ELR (cell line): ENCODE data around the gene ADCYAP1R1.
A peak's percentile ranks its signal among the peaks of the same experiment; 100 is the strongest.

Experiments used
- DNase-seq: peaks from one replicate; pipeline ENCODE4 v3.0.0-alpha.2; 2015; ENCODE audit warnings: low read depth

Gene ADCYAP1R1

DNA sequence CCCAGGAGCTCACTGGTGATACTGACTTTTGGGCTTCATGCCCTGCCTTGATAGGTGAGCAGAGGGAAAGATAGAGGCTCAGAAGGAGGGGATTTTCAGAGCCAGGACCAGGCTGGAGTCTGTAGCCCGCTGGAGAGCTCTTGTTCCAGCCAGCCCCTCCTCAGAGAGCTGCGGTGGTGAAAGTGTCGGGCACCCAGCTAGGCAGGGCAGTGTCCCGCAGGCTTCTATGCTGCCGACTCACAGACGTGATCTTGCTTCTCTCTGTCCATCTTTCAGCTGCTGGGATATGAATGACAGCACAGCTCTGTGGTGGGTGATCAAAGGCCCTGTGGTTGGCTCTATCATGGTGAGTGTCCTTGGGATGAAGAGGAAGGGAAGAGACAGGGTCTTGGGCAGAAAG is 35.2 kb downstream of the ADCYAP1R1 start:
- DNase-seq = no peak

DNA sequence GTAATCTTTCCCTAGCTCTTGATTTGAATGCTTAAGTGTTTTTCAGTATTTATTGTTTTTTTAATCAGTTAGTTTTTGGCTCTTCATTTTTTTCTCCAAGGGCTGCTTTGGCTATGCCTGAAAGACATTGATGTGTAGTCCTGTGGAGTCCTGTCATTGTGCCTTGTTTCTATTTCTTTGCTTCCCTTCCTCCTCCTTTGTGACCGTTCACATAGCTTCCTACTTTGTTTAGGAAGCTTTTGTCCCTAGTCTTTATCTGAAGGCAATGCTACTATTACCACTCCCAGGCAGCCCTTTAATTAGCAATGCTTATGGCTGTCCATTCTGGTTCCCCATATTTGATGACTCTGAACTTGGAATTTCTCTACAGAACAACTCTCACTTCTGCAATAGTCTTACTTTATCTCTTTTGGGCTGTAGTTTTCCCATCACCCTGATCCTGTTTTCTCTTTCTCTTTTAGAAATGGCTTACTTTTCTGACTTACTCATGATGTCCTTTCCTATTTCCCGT is 39.9 kb downstream of the ADCYAP1R1 start:
- no peak for DNase-seq

DNA sequence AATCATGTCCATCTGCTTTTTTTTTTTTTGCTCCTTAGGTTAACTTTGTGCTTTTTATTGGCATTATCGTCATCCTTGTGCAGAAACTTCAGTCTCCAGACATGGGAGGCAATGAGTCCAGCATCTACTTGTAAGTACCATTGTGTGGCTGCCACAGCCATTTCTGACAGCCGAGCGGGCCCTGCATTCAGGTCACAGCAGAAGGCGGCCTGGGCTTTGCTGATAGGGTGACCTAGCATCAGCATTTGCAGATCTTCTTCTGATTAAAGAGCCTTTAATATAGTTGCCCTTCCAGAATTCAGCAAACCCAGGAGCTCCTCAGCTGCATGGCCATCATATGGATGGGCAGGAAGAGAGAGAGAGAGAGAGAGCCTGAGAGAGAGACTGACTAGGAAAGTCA is 40.5 kb downstream of the ADCYAP1R1 start:
- DNase-seq = no peak

DNA sequence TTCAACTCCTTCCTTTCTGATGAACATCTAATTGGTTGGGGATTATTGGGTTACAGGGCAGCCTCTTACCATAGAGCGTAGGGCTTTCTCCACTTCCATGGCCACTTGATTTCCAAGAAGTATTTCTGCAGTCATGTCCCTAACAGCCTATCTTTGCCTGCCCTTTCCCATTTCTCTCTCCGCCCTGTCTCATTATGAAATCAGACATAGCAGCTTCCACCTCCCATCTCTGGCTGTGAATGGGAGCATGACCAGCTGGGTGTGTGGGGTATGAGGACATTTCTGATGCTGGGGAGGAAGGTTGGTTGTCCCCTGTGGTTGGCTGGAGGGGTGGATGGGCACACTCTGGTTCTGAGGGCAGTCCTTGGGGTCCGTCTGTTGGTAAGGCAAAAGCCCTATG is 41.2 kb downstream of the ADCYAP1R1 start:
- no peak for DNase-seq

DNA sequence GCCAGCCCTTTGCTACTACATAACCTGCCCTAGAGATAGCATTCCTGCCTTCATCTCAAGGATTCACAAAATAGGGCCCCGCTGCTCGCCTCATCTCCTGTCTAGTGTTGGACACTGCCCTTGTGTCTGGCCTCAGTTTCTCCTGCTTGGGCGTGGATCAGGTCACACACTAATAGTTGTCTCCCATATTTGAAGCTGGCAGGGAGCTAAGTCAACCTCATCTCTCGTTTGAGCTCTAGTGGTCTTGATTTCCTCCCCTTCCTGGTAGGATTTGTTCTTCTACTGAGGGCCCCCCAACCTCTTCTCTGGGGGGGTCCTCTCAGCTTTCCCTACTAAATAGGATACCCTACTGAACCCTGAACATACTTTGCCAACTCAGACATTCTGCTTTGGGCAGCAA is 42.2 kb downstream of the ADCYAP1R1 start:
- DNase-seq = no peak

DNA sequence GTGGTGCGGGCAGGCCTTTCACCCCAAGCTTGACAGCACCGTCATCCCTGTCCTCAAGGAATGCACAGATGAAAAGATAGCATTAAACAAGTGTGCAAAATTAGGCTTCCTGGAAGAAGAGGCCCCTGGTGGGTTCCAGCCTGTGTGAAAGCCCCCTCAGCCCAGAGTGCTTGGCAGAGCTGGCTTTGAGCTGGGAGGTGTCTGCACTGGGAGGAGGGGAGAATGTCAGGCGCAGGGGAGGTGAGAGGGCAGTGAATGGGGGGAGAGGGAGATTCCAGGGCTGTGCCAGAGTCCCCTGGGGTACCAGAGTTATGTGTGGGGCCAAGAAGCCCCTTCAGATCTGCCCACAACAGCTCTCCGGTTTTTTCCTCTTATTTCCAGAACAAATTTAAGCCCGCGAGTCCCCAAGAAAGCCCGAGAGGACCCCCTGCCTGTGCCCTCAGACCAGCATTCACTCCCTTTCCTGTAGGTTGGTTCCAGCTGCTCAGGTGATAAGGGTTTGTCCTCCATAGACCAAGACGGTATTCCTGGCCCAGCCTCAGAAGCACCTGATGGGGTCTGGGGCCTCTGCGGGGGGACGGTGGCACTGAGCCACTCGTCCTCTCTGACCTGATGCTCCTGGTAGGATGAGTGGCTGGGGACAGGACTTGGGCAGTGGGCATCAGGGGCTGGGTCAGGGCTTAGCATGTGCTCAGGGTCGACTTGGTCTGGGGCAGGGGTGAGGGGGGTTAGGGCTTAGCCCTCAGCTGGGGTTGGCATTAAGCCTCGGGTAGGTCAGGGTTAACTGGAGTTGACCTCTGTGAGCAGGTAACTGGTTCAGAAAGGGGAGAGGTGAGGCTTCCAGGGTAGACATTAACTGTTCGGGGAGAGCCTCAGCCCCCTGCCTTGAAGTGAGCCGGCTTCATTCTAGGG is 43.4 kb downstream of the ADCYAP1R1 start:
- DNase-seq = no peak

DNA sequence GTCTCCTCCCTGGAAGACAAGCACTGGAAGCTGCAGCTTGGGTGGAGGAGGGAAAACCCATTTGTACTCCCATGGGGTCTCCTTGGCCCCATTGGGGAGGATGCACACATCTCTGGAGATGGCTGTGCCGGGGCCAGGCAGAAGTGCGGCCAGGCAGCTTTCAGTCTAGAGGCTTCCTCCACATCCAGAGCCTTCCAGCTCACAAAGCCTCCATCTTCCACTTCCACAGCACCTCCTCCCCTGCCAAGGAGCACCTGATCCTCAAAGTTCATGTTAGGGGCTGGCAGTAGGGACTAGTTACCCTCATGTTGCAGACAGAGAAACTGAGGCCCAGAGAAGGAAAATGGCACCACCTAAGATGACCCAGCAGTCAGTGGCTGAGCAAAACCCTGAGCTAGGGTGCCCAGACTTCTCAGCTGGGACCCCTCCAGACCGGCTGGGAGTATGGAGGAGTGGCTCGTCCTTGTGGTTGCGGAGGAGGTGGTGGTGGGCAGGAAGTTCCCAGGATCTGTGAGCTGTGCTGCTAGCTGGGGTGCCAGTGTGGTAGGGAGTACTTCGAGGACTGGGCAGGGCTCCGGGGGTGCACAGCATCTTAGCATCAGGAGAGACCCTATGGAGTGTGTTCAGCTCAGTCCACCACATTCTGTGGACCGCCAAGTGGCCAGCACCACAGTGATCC is 44.2 kb downstream of the ADCYAP1R1 start:
- no peak for DNase-seq

DNA sequence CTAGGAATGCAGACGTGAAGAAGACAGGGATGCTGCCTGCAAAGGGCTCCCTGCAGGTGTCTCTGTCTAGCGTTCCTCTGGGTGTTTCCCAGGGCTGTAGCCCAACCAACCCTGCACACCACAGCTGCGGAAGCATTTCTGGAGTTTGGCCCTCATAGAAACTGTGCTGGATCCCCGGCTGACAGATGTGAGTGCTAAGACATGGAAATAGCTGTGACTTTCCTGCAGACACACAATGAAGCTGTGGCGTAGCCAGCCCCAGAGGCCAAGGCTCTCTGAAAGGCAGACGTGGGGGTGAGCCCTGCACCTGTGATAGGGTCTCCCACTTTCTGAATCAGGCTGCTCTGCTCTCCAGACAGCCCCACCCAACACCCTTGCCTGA is 44.8 kb downstream of the ADCYAP1R1 start:
- no peak for DNase-seq

DNA sequence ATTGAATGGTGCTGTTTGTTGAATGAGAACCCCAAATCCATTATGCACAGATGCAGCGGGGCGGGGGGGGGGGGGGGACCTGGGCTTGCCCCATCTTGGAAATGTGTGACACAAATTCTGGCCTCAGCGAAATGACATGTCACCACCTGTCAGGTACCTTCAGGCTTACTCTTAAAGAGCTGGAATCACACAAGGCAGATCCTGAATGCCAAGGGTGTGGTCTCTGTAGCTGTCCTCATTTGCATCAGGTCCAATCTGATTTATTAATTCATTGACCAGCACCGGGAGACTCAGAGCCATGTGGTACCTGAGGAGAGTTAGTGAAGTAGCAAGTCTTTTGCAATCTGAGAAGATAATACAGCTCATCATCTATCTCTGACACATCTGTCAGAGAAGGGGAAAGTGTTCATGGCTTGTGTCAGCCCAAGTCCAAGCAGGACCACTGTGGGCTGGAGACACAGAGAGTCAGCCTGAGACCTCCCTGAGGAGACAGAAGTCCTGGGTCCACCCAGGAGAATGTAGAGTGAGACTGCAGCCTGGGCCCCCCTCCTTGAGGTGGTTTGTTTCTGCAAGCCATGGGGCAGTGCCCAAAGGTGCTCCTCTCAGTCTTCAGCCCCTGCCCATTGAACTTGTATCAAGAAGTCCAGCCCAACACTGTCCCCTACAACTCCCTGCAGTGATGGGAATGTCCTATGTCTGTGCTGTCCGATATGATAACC is 46.7 kb downstream of the ADCYAP1R1 start:
- no peak for DNase-seq

DNA sequence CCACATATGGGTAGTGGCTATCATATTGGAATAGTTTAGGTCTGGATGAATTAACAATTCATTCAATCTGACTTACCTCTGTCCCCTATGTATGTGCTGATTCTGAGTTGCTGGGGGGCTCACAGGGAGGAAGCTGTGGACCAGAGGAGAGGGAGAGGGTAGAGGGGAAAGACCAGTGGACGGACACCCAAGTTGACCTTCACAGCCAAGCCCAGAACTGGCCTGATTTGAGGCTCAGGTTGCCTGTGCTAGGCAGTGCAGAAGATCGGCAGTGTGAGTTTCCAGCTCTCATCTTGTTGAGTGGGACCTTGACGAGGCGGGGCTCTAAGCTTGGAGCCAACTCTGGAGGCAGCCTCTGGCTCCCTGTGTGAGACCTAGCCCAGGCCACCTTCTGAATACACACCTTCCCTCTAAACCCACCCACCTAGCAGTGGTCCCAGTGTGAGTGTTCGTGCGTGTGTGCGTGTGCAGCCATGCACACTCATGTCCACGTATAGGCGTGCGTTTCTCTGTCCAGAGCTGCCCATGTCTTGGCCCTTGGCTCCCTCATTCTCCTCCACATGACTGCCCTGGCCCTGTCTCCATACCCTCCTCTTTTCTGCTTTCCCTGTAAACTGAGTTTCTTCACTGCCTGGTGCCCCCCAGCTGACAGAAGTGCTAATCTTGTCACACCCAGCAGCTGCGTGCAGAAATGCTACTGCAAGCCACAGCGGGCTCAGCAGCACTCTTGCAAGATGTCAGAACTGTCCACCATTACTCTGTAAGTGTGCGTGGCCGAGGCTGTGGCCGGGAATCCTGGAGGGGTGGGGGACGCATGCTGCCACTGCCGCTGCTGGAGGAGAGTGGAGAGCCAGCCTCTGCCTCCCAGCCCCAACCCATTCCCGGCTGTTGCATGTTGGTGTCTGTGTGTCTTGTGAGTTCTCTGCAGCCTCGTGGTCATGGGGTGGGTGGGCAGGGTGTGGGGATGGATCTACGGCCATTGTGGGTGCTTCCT is 47.6 kb downstream of the ADCYAP1R1 start:
- DNase-seq = no peak

DNA sequence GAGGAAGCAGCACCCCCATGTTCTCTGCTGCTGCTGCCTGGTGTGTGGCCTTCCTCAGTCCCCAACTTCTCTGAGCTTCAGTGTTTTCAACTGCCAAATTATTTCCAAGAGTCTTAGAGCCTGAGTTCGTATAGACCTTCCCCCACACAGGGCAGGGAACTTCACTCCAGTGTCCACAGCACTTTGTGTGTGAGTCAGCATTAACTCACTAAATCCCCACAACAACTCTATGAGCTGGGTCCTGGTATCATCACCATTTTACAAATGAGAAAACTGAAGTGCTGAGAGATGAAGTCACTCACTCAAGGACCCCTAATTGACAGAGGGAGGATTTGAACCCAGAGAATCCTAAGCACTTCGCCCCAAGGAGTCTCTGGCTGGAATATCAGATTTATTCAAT is 48.3 kb downstream of the ADCYAP1R1 start:
- peak; percentile 62 for DNase-seq

DNA sequence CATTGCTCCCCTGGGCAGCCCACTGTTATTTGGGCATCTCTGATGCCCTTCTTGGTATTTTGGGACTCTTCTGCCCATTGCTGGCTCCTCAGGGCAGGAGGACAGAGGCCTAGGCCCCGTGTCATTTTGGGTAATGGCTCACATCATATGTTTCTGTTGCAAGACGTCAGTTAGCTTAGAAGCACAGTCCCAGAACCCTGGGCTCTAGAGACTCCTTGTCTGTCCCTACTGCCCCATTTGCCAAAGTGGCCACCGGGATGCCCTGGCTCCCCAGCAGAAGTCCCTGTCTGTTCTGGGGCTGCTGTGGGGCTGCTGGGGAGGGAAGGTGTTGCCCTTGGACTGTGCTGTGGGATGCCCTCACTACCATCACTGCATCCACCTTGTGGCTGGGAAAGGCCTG is 48.8 kb downstream of the ADCYAP1R1 start:
- no peak for DNase-seq

DNA sequence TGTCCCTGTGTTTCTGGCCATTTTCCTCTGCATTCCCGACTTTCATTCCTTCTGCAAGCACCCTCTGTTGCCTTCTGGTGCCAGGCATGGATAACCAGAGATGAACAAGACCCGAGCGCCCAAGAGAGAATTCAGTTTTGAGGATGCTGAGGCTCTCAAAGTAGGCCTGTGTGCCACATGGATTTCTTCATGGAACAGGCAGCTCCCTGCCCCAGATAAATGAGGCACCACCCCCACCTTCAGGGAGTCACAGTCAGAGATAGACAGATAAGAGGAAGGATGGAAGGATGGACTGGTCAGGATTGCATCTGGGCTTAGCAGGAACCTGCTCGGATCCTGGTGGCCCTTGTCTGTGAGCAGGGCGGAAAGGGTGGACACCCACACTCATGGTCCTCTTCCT is 49.4 kb downstream of the ADCYAP1R1 start:
- DNase-seq = no peak

DNA sequence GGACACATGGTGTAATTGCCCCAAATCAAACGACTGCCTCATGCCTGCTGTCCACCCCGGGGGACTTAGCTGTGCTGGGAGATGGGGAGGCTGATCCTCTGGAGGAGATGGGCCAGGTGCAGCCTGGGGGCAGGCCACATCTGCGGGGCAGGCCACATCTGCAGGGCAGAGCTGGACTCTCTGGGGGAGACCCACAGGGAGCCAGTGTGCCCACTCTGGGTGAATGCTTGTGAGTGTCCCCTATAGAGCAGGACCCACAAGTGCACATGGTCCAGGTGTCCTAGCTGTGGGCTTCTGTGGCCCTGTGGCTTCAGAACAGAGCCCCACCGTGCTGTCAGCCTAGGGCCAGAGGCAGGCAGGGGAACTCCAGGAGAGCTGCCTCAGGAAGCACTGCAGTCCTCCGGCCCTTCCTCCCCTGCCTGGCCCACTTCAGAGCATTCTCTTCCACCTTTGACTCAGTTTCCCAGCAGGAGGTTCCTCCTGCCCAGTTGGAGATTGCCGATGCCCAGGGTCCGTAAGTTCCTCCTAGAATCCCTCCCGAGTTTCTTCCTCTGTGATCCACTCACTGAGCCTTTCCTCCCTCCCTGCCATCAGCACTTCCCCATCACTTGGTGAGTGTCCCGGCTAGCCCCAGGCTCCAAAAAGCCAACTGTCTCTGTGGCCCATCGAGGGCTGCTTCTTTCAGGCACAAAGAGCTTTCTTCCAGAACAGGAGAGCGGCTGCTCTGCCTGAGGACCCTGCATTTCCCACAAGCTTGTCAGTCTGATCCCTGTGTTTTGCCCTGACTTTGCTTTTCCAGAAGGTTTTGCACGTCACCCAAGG is 50.3 kb downstream of the ADCYAP1R1 start:
- no peak for DNase-seq

DNA sequence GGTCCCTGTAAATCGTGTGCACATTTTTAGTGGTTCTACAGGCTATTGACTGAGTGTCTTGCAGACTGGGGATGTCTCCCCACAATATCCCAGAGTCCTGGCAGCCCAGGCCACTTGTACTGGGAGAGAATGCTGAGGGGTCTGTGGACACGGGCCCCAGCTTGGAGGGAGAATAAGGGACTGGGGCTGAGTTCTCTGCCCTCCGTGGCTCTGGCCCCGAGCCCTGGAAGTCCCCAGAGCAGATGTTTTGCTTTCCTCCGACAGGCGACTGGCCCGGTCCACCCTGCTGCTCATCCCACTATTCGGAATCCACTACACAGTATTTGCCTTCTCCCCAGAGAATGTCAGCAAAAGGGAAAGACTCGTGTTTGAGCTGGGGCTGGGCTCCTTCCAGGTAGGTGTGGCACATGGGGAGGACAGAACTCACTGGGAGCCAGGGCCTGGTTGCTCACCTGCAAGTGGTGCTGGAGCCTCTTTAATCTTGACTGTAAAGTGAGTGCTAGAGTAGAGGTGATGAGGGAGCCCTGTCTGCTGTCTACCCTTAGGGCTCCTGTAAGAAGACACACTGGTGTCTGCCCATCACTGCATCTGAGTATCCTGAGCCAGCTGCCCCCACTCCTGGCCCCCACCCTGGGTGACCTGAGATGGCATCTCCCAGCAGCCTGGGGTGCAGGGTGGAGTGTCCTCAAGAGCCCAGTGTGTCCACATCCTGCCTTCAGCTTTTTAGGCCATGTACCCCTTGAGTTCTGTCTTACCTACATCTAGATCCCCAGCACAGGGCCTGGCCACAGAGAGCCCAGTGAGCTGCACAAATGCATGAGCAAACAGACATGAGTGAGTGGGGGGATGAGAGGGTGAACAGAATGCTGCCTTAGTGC is 51.1 kb downstream of the ADCYAP1R1 start:
- no peak for DNase-seq

DNA sequence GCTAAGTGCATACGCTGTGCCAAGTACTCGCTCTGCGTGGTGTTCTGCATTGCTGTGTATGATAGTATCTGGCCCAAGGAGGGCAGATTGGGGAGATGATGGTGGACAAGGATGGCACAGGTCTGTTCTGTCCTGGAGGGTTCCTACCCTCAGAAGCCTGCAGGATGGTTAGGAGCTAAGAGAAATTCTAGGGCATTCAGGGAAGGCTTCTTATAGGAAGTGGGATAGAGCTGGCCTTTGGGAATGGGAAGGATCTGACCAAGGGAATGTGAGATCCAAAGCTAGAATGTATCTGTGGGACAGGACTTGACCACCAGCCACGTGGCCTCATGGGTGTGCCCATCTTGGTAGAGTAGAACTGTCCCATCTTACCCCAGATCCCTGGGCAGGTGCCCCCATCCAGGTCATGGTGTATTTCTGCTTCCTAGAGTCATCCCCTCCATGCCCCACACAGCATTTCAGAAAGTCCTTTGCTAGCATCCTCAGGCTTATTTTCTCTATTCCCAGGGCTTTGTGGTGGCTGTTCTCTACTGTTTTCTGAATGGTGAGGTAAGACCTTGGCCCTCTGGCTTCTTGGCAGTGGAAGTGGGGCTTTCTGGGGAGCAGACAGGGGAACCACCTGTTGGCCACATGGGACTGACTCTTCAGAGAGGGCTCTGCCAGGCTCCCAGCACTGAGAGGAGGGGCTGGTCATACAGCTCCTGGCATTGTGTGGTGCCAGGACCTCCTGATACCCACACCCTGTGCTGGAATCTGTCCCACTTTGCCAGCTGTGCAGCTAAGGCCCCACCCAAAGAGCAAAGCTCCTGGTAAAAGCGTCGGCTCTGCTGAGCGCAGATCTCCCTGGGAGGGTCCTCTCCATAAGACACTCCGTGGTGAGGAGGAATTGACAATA is 52.5 kb downstream of the ADCYAP1R1 start:
- DNase-seq = no peak

DNA sequence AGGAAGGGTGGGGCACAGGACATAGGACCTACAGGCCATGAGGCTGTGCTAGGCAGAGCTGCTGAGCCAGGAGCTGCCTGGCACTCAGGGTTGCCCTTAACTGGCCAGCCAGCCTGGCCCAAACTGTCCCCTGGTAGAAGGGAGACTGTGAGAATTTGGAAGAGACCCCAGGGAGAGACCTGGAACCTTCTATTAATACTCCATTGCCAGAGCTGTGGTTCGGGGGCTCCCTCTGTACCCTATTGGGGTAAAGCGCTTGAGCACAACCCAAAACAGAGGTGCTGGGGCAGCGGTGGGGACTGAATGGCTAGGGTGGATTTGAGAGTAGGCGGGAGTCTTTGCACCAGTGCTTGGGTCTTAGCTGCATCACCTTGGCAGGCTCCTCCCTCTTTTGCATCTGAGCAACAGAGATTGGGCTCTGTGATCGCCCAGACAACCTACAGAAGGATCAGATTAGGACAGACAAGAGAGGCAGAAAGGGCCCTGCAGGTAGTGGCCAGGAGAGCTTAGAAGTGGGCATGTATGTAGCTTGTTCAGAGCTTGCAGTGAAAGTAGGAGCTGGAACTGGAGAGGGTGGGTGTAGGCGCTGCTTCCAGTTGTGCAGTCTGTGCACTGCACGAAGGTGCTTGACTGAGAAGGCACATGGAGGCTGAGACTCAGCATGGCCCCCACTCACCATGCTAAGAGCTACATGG is 53.3 kb downstream of the ADCYAP1R1 start:
- DNase-seq = no peak
